ENCODE measurements around the gene SH2D7. TPM values are rescaled to one million over a fixed set of nuclear protein-coding genes. Genes with fewer than 3 reads are reported as not detected.

SH2D7 gene
- total and polyA plus RNA-seq, 2 donors (not counting 1 experiment from before 2014, with no cell fraction given): not detected

DNA sequence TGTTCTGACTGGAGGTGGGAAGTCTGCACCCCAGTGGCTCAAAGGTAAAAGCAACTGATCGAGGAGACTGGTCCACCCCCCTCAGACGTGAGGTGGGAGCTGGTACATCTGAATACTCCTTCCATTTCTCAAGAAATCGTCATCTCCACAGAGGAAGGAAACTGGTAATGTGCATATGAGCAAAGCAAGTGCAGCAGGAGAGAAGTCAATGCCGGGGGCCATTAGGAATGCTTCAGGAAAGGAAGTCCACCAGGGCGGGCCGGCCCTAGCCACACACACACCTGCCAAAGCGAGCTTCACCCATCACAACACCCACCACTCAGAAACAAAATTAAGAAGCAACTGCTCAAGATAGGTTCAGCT lies 23.3 kb upstream of the SH2D7 start:
- Histone ChIP-seq H3K27ac (ENCODE audit: low read length in 2 of 2) (peak overlapping the region in 1 of 2 donors; percentile 40), H3K27me3 (replicated peaks in 1 of 4; ENCODE audit: control extremely low read depth in 1 of 4, control insufficient read depth in 3 of 4, insufficient read depth in 4 of 4, low read length in 3 of 4) (peaks cover 0 to 2% (median 0%) of the 10 kb centered on the region in 4 experiments), H2AFZ (ENCODE audit: insufficient read depth, low read depth, low read length, poor library complexity, severe bottlenecking) (peak overlapping the region; percentile 46), H3K9me3 (ENCODE audit: control extremely low read depth in 1 of 3, control insufficient read depth in 2 of 3, insufficient read depth in 1 of 3, low read length in 2 of 3) (no peaks in the 10 kb centered on the region), H3K9ac (ENCODE audit: low read length) (peak overlapping the region; percentile 34), H3K36me3 (replicated peaks in 1 of 2; ENCODE audit: control extremely low read depth in 1 of 2, control insufficient read depth in 1 of 2, extremely low read depth in 1 of 2, insufficient read depth in 2 of 2, low read length in 1 of 2) (no peaks in the 10 kb centered on the region), H4K20me1 (ENCODE audit: control insufficient read depth, insufficient read depth, low read length, poor library complexity, severe bottlenecking) (peaks cover 7% of the 10 kb centered on the region), H3K79me2 (ENCODE audit: control insufficient read depth, insufficient read depth, low read length) (peaks cover 59% of the 10 kb centered on the region), H3K4me2 (replicated peaks; ENCODE audit: low read depth, low read length, poor library complexity, severe bottlenecking) (peak overlapping the region; percentile 69), H3K4me3 (ENCODE audit: control extremely low read depth in 1 of 5, extremely low read depth in 1 of 5, insufficient read depth in 1 of 5, low read depth in 2 of 5, low read length in 4 of 5) (peak overlapping the region in 2 of 5 experiments; percentile 8 to 9), H3K4me1 (ENCODE audit: control insufficient read depth in 2 of 2, insufficient read depth in 2 of 2, low read length in 2 of 2) (peaks cover 56 to 58% of the 10 kb centered on the region in 2 donors)
- no peaks in the 10 kb centered on the region for H3K9me3 Mint-ChIP-seq (ENCODE audit: insufficient read depth)
- ChIA-PET CTCF (interaction anchor here (0.7 to 4.5 kb wide), 6 partner anchors 11 to 127 kb away, joined by 3 to 19 read pairs (median 5); no protein-coding TSS in a partner anchor), POLR2A (no interaction called here)
- TF ChIP-seq, protein P1, sequence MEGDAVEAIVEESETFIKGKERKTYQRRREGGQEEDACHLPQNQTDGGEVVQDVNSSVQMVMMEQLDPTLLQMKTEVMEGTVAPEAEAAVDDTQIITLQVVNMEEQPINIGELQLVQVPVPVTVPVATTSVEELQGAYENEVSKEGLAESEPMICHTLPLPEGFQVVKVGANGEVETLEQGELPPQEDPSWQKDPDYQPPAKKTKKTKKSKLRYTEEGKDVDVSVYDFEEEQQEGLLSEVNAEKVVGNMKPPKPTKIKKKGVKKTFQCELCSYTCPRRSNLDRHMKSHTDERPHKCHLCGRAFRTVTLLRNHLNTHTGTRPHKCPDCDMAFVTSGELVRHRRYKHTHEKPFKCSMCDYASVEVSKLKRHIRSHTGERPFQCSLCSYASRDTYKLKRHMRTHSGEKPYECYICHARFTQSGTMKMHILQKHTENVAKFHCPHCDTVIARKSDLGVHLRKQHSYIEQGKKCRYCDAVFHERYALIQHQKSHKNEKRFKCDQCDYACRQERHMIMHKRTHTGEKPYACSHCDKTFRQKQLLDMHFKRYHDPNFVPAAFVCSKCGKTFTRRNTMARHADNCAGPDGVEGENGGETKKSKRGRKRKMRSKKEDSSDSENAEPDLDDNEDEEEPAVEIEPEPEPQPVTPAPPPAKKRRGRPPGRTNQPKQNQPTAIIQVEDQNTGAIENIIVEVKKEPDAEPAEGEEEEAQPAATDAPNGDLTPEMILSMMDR (IDR thresholded peaks at IDR 0.05): no peak
- TF ChIP-seq EZH2 (IDR thresholded peaks at IDR 0.05; ENCODE audit: borderline replicate concordance, insufficient read depth, low read depth, low read length, poor library complexity, severe bottlenecking): no peak
- DNase-seq (no peak), ATAC-seq (ENCODE audit: low read depth) (peak; percentile 21)
- no peaks in the 10 kb centered on the region for H3K27me3 Mint-ChIP-seq
- peak overlapping the region; percentile 69 for H3K27ac Mint-ChIP-seq
- intact Hi-C loops (cut with micrococcal nuclease): loop anchor here (2.0 to 5.0 kb wide), 2 partner anchors 14 to 37 kb away; no protein-coding TSS in a partner anchor
- H3K4me1 Mint-ChIP-seq: peaks cover 10% of the 10 kb centered on the region
- WGBS (ENCODE audit: insufficient coverage): 10% methylated on average over 4 of the region's 7 CpGs
- H3K4me3 Mint-ChIP-seq: peak overlapping the region; percentile 77

DNA sequence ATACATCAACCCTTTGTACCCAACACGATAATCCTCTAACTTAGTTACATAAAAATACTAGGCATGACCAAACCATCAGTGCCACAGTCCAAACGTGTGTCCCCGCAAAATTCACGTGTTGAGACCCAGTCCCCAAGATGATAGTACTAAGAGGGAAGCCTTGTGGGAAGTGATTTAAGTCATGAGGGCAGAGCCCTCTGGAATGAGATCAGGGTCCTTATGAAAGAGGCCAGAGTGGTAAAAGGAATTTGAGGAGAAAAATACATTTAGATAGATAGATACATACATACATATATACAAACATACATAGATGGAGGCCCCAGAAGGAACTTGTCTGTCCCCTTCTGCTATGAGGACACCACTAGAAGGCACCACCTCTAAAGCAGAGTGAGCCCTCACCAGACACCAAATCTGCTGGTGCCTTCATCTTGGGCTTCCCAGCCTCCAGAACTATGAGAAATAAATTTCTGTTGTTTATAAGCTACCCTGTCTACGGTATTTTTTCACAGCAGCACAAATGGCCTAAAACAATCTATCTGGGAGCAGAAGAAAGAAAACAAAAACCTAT lies 22.8 kb upstream of the SH2D7 start:
- Mint-ChIP-seq H3K27ac (peak overlapping the region; percentile 79), H3K9me3 (ENCODE audit: insufficient read depth) (no peaks in the 10 kb centered on the region), H3K27me3 (no peaks in the 10 kb centered on the region), H3K4me1 (peaks cover 10% of the 10 kb centered on the region), H3K4me3 (peak overlapping the region; percentile 77)
- no peaks in the 10 kb centered on the region for H3K27me3 ChIP-seq (replicated peaks in 1 of 4; ENCODE audit: control extremely low read depth in 1 of 4, control insufficient read depth in 3 of 4, insufficient read depth in 4 of 4, low read length in 3 of 4)
- H3K4me3 ChIP-seq (ENCODE audit: control extremely low read depth in 1 of 5, extremely low read depth in 1 of 5, insufficient read depth in 1 of 5, low read depth in 2 of 5, low read length in 4 of 5): no peak overlapping the region
- intact Hi-C loops (cut with micrococcal nuclease): loop anchor here (2.0 to 5.0 kb wide), 2 partner anchors 15 to 37 kb away; no protein-coding TSS in a partner anchor
- peak overlapping the region in 1 of 2 donors; percentile 40 for H3K27ac ChIP-seq (ENCODE audit: low read length in 2 of 2)
- peaks cover 56 to 58% of the 10 kb centered on the region in 2 donors for H3K4me1 ChIP-seq (ENCODE audit: control insufficient read depth in 2 of 2, insufficient read depth in 2 of 2, low read length in 2 of 2)
- POLR2A ChIA-PET: no interaction called here
- peaks cover 2% of the 10 kb centered on the region for H4K20me1 ChIP-seq (ENCODE audit: control insufficient read depth, insufficient read depth, low read length, poor library complexity, severe bottlenecking)
- no peak for DNase-seq
- no peaks in the 10 kb centered on the region for H3K9me3 ChIP-seq (ENCODE audit: control extremely low read depth in 1 of 3, control insufficient read depth in 2 of 3, insufficient read depth in 1 of 3, low read length in 2 of 3)
- TF ChIP-seq, protein P1 (IDR thresholded peaks at IDR 0.05): no peak
- WGBS (ENCODE audit: insufficient coverage): 100% methylated on average over 1 of the region's 5 CpGs
- H3K79me2 ChIP-seq (ENCODE audit: control insufficient read depth, insufficient read depth, low read length): peaks cover 56% of the 10 kb centered on the region
- no peaks in the 10 kb centered on the region for H3K36me3 ChIP-seq (replicated peaks in 1 of 2; ENCODE audit: control extremely low read depth in 1 of 2, control insufficient read depth in 1 of 2, extremely low read depth in 1 of 2, insufficient read depth in 2 of 2, low read length in 1 of 2)
- no peak for ATAC-seq (ENCODE audit: low read depth)
- CTCF ChIA-PET: interaction anchor here (0.7 to 4.5 kb wide), 7 partner anchors 11 to 126 kb away, joined by 3 to 19 read pairs (median 3); no protein-coding TSS in a partner anchor
- H3K9ac ChIP-seq (ENCODE audit: low read length): peak overlapping the region; percentile 34
- H3K4me2 ChIP-seq (replicated peaks; ENCODE audit: low read depth, low read length, poor library complexity, severe bottlenecking): peak overlapping the region; percentile 69
- H2AFZ ChIP-seq (ENCODE audit: insufficient read depth, low read depth, low read length, poor library complexity, severe bottlenecking): peak overlapping the region; percentile 46

All from B cell (primary cell).